GM19468 (cell line): ENCODE results near the gene LIG3.
"Not testable (repeated sequence)": the region's sequence is repeated elsewhere in the genome, so short reads cannot be mapped to it uniquely, and the experiment has no call there.

ENCODE experiments used
- ATAC-seq: cut with Tn5 transposase; IDR thresholded peaks from one replicate; pipeline ENCODE4 v1.9.1; 2021; ENCODE audit warnings: mild to moderate bottlenecking, moderate library complexity, moderate number of reproducible peaks; ENCODE audit not compliant: unreplicated experiment; ENCODE audit errors: extremely low read depth

Gene LIG3

DNA sequence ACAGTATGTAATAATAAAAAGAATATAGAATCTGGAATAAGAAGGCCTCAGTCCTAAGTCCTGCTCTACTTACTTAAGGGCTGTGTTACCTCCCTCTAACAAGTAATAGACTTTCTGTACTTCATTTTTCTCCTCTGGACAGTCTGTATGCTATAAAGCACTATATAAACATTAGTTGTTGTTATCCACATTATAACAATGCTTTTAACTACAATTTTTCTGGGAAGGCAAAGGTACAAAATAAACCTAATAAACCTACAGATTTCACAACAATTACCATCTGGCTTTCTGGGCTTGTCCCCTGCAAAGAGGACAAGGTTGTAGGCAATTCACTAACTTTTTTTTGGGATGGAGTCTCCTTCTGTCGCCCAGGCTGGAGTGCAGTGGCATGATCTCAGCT is 50.5 kb downstream of the LIG3 start:
- no peak for ATAC-seq

DNA sequence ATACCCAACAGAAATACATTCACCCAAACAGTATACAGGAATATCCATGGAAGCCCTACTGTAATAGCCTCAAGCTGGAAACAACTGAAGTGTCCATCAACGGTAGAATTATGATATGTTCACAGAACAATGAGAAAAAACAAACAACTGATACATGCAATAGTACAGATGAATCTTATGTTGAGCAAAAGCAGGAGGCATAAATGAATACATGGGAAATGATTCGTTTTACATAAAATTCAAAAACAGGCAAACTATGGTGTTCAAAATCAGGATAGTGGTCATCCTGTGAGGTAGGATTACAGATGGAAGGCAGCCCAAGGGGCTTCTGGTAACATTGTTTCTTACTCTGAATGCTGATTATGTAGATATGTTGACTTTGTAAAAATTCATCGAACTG is 58.1 kb downstream of the LIG3 start:
- no peak for ATAC-seq

DNA sequence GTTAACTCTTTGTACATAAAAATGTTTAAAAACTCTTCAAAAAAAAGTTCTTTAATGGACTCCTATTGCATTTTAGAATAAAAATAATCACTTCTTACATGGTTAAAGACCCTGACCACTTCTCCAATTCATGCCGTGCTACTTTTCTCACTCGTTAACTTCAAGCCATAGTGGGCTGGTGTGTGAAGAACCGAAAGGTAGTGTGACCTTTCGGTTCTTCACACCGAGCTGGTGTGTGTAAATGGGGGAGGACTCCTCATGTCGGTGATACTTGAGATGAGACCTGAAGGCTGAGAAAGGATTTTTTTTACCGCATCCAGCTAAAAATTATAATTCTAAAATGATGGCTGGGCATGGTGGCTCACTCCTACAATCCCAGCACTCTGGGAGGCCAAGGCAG is 61.1 kb downstream of the LIG3 start:
- ATAC-seq, result no peak

DNA sequence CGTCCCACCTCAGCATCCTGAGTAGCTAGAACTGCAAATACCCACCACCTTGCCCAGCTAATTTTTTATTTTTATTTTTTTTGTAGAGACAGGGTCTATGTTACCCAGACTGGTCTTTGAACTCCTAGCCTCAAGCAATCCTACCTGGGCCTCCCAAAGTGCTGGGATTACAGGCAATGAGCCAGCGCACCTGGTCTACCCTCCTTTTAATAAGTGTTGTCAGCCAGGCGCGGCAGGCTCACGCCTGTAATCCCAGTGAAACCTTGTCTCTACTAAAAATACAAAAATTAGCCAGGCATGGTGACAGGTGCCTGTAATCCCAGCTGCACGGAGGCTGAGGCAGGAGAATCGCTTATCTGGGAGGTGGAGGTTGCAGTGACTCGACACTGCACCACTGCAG is 63.9 kb downstream of the LIG3 start:
- no peak for ATAC-seq

DNA sequence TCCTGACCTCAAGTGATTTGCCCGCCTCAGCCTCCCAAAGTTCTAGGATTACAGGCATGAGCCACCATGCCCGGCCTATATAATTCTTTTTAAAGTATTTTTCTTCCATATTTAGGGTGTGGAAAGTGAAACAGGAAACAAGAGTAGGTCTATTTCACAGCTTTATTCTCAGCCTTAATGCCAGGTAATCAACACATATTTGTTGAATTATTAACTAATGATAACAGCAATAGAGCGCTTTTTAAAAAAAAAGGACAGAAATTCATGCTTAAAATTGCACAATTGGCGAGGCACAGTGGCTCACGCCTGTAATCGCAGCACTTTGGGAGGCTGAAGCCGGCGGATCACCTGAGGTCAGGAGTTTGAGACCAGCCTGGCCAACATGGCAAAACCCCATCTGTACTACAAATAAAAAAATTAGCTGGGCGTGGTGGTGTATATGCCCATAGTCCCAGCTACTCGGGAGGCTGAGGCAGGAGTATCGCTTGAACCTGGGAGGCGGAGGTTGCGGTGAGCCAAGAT is 65.2 kb downstream of the LIG3 start:
- ATAC-seq, result not testable (repeated sequence)

DNA sequence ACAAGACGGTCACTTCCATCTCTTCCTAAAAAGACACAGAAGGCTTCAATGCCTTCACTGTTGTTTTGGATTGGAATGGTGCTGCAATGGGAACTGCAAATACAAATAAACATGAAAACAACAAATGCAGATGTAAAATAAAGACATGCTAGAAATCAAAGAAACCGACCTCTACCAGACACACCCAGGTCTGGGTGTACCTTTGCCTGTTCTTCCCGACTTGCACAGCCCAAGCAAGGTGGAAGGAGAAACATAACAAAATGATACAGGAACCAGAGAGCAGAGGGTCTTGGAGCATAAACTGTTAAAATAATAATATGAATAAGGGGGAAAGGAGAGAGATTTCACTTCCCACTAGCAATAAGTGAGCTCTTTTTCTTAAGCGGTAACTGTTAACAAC is 65.9 kb downstream of the LIG3 start:
- ATAC-seq, result peak; percentile 25

DNA sequence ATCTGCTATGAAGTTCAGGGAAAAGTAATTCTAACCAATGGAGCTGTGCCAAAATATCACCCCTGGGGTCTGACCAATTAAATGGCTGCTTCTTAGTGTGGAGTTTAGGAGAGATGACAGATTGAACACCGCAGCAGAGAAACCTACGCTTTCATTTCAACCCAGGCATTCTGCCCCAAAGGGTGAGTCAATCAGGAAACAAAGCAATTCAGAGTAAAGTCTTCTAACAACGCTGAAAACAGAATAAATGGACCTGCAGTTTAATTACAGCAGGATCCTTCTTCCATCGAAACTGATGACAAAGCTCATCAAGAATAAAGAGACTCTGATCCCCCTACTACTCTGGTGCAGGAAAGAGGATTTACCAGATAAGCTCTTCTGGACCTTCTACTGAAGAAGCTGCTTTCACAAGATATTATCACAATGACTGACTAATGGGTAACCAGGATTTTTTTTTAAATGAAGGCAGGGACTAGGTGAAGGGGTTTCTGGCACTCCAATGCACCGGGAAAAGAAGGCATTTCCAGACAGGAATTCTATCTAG is 66.5 kb downstream of the LIG3 start:
- ATAC-seq, result no peak

DNA sequence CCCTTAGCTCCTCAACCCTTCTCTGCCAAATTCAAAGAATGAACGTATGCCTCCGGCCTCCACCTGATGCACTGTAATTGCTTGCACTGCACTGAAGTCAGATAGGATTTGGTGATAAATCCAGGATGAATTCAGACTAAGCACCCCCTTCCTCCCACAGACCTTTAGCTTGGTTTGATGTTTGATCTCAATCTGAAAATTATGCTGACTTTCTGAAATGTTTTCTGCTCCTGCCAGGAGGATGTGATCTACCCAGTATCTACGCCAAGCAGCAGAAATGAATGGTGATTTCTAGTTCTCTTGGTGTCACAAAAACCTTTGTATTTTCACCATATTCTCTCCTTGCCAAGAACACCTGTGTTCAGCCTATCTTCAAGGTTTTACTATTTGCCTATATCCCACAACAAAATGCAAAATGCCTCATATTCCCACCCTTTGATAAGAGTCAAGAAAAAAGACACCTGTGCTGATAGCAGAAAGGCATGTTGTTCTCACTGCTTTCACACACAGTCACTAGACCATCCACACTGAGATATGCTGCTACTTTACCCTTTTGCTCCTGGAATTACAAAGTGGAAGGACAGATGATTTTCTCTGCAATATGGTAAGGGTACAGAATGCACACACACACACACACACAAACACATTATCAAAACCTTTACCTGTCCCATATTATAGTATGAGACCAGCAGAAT is 68.5 kb downstream of the LIG3 start:
- ATAC-seq, result no peak

DNA sequence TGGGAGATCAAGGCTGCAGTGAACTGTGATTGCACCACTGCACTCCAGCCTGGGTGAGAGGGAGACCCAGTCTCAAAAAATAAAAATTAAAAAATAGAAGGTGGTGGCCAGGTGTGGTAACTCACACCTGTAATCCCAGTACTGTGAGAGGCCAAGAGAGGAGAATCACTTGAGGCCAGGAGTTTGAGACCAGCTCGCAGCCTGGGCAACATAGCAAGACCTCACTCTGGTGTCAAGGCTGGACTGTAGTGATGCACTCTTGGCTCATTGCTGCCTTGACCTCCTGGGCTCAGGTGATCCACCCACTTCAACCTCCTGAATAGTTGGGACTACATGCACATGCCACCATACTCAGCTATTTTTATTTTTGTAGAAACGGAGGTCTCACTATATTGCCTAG is 69.9 kb downstream of the LIG3 start:
- ATAC-seq, result no peak

DNA sequence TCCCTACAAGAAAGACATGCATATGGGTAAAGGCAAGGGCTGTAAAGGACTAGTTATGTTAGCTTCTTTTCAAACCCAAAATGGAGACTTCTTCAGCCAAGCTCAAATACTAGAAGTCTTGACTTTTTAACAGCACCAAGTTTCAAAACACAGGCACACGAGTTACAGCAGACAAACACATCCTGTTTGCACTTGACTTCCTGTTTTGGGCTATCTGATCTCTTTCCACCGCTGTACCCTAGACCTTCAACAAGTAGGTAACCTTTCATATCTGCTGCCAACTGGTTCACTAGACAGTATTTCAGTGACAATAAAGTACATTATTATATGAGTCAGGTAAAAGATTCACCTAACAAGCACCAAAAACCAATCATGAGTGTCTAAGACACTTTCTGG is 70.9 kb downstream of the LIG3 start:
- ATAC-seq, result peak; percentile 10

DNA sequence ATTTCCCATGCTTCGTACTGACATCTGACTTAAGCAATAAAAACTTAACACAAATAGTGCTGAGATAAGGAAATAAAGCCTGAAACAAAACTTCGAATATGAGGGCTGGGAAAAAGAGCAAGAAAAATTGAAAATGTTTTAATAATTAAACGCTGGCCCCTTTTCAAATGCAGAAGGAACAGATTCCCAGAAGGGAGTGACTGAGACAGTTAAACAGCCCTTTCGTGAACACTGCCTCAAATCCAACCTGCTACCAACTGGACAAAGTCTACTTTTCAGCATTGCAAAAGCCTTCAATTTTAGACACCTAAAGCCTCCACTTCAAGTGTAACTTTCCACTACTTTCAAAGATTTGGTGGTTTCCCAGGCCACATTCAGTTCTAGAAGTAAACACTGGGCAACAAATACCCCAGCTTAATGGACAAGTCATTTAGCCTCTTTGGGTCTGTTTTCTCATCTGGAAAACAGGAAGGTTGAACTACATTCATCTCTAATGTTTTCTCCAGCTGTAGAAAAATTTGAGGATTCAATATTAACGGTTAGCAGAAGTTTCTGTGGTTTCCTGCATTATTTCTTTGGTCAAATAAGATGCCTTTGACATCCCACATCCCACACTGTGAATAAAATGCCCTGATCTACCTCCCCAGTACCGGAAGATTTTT is 71.4 kb downstream of the LIG3 start:
- no peak for ATAC-seq

DNA sequence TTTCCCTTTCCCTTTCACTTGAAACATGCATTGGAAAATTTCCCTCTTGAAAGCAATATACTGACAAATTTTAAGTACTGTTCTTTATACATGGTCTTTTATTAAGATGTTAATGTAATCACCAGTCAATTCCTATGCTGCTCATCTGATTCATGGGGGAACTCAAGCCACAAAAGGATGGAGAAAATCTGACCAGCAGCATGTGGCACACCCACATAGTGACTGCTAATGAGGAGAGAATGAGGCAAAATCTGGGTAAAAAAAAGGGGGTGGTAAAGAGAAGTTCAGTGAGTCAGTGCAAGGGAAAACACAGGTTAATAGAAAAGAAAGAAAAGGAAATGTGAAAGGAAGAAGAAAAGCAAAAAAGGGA is 71.9 kb downstream of the LIG3 start:
- no peak for ATAC-seq

DNA sequence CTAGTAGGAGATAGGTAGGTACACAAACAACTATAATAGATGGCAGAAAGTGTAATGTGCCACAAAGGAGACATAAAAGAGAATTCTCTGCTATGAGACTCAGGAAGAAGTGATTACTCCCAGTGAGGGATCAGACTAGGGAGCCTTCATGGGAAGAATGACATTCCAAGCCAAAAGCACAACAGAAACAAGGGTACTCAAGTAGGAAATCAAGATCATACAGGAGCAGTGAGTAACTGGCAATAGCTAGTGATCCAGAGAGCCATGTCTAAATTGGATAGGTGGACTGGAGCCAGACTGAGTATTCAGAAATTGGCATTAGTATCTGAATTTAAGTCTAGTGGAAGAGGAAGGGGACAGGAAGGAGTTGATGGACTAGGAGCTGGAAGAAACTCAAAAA is 72.5 kb downstream of the LIG3 start:
- ATAC-seq, result no peak

DNA sequence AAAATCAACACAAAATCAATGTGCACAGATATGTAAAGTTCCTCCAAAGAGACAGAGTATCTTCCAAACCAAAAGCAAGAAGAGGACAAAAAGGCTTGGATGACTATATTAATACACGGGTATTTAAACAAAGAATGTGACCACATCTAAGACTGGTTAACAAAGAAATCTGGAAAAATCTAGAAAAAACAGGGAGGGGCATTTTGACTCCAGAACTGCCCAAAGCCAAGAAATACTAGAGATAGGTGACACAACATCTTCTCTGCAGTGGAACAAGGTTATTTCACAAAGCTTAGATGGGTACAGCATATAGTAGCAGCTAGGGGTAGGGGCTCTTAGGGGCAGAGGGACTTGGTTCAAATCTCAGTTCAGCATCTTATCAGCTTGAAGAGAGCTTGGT is 72.9 kb downstream of the LIG3 start:
- no peak for ATAC-seq

DNA sequence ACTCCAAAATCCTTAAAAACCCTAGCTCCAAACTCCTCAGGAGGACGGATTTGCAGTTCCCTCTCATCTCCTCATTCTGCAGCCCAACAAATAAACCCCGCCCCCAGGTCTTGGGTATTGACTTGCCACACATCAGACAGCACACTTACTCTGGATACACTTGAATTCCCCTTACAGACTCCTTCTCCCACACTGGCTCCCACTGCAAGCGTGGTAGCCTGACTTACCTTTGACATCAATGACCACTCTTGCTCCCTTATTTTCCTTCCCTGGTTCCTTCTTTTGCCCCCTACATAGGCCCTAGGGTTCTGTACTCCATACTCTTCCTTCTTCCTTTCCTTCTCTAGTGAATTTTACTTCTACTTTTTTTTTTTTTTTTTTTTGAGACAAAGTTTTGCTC is 75.7 kb downstream of the LIG3 start:
- no peak for ATAC-seq

DNA sequence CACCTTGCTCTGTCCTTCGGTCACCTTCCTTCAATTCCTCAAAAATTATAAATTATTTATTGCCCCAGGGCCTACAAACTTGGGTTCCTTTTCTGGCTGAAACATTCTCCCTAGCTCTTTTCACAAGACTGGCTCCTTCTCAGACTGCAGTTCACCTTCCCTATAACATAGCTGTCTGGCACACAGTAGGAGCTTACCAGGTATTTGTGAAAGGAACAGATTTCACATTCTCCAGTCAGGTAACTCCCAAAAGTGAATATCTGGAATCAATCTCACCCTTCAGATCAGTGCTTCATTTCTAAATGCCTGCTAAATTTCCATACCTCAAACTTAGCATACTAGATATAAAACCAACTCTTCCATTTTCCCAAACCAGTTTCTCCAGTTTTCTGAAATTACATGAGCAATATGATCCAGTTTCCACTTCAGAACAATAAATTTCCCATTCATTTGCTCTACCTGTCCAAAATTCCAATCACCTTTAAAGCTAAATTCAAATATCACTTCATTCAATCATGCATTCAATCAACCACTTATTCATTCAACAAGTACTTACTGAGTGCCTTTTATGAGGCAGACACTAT is 77.1 kb downstream of the LIG3 start:
- ATAC-seq, result no peak
